Measurements from ENCODE around the gene STAG3.

Gene STAG3

DNA sequence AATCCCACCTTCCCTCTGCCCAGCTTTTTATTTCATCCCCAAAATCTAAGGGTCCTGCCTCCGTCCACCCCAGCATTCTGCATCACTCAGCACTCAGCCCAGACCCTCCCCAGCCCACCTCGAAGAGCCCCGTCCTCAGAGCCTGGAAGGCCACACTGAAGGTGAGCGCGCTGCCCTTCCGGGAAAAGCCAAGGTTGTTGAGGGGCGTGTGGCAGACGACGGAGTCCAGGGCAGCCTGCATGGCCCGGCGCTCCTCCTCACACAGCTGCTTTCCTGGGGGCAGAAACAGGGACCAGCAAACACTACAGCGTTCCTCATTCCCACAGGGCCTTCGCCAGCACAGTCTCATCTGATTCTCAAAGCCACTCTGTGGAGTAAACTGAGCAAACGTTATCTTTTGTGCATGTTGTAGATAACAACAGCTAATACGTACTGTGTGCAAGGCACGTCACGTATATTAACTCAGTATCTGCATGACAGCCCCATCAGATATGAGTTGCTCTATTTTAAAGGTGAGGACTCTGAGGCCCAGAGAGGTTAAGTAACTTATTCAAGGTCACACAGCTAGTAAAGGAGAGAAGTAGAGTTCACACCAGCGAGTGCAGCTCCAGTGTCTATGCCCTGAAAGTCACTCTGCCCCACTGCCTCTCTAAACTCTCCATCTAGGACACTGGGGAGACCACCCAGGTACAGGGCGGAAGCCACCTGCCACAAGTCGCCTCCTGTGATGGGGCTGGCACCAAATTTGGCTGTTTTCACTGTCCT, 22.0 kb upstream of the STAG3 start:
- no peak for DNase-seq (ENCODE audit: low spot score)

DNA sequence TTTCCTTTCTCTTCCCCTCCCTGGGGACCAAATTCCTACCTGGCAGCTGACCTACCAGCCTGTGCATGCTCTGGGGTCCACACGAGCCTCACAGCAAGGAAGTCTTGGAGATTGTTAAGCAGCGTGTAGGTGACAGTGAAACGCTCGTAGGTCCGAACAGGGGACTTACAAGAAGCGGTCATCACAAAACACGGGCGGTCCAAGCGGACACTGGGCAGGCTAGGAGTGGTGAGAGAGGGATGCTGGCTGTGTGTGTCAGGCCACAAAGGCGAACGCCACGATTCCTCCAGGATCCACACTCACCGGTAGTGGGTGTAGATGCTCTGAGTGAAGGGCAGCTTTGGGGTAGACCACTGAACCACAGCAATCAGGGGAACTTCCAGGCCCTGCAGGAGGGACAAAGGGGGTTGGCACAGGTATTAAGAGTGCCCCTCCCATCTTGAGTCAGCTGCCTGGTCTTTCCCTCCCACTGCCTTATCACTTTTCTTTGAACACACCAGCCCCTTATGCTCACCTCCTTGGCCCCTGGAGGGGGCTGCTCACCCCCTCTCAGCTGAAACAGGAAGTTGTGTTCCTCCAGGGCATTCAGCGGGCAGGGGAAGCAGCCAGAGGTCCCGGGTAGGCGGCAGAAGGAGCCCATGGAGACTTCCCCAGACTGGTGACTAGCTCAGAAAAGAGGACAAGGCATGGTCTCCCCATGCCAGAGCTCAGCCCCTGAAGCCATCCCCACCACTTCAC, 21.2 kb upstream of the STAG3 start:
- no peak for DNase-seq (ENCODE audit: low spot score)

DNA sequence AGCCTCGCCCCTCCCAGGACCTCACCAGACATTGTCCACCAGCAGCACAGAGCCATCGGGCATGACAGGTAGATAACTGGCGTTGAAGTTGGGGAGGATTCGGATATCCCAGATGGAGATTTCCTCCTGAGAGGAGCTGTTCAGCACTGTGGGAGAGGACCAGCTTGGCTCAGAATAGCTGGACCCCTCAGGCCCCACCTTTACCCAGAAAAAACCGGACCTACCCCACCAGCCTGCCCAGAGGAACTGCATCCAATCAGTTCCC, 20.7 kb upstream of the STAG3 start:
- no peak for DNase-seq (ENCODE audit: low spot score)

DNA sequence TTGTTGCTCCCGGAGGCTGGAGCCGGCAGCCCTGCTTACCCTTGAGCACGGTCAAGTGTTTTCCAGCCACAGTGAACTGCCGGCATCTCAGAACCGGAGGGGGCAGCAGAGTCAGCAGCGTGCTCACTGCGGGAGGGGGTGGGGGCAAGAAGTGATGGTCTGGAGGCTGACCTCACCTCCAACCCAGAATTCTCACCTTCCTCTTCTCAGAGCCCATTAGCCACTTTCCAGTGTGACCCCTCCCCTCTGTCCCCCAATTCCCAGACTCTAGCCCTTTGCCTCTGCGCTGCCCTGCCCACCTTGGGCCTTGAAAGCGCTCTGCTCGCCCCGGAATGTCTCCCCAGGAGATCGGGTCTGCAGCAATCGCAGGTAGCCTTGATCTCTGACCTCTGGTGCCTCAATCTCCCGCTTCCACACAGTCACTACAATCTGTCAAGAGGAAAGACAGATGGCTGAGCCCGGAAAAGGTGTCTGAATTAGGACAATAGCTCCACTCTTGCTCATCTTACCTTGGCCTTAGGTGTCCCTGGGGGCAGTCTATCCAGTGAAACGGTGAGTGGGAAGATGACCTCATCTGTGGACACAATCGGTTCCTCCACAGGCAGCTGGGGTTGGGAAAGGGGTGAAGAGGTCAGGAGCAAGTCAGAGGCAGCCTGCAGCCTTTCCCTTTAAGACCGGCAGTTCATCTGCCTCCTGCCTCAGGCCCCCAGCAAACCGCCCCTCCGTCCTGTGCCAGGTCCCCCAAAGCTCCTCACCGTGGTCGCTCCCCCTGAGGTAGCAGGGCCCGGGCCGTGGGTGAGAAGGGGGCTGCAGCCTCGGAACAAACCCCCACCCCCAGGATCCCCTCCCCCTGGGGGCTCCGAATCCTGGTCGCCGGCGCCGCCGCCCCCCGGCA, 20.1 kb upstream of the STAG3 start:
- DNase-seq (ENCODE audit: low spot score): no peak

DNA sequence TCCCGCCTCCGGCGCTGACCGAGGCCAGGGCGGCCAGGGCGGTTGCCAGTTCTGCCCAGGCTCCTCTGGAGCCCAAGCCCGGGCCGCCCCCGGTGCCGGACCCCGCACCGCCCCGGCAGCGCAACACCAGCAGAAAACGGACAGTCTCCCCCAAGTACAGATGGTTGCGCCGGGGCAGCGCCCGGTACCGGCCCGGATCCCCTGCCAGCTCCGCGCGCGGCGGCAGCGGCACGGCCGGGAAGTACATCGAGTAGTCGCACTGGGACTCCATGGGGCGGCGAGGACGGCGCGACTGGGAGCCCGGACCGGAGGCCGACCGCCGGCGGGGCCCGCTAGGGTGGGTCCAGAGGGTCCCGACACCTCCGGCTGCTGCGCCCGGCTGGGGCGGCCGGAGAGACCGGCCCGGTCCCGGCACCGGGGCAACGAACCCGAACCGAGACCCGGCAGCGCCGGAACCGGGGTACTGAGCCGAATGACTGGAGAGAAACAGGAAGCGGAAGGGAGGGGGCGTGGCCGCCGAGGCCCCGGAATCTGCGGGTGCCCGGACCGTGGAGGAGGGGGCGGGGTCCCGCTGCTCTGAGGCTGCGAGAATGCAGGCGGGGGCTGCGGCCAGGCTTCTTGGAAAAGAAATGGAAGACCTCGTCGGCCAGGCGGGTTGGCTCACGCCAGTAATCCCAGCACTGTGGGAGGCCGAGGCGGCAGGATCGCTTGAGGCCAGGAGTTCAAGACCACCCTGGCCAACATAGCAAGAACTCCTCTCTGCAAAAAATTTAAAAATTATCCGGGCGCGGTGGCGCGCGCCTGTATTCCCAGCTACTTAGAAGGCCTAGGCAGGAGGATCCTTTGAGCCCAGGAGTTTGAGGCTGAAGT, 19.3 kb upstream of the STAG3 start, which contains the start of gene TRAPPC14:
Gene TRAPPC14 (minus strand): TSS at position 495 of the 870 bp plus-strand sequence. CDS start 224 bp downstream, at position 271.
- peak; percentile 91 for DNase-seq (ENCODE audit: low spot score)

DNA sequence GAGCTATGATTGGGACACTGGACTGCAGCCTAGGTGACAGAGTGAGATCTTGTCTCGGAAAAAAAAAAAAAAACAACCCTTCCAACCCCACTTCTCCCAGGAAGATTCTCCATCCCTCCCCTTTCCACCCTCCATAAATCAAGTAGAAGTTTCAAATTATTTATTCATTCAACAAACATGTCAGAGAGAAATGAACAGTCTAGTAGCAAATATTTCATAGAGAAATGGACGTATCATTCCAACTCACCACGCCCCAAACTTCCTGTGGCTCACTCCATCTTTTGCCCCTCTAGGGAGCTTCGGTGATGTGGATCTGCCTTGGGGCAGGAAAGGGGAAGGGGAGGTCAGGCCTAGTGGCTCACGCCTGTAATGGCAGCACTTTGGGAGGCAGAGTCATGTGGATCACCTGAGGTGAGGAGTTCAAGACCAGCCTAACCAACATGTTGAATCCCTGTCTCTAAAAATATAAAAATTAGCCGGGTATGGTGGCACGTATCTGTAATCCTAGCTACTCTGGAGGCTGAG, 18.6 kb upstream of the STAG3 start:
- DNase-seq (ENCODE audit: low spot score): no peak

DNA sequence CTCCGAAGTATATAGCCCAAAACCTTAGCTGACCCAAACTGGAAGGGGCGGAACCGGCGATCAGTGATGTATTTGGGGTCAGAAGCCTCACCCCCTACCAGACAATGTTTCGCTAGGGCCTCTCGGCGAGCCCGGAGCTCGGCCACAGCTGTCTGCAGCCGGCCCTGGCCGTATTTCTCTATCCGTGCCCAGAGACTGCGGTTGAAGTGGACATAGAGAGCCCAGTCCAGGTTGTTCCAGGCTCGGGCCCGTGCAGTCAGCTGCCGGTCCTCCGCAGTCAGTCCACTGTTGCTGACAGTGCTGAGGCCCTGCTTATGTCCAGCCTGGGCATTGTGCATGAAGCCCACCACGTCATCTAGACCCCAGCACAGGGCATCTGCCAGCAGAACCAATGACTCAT, 17.7 kb upstream of the STAG3 start:
- no peak for DNase-seq (ENCODE audit: low spot score)

DNA sequence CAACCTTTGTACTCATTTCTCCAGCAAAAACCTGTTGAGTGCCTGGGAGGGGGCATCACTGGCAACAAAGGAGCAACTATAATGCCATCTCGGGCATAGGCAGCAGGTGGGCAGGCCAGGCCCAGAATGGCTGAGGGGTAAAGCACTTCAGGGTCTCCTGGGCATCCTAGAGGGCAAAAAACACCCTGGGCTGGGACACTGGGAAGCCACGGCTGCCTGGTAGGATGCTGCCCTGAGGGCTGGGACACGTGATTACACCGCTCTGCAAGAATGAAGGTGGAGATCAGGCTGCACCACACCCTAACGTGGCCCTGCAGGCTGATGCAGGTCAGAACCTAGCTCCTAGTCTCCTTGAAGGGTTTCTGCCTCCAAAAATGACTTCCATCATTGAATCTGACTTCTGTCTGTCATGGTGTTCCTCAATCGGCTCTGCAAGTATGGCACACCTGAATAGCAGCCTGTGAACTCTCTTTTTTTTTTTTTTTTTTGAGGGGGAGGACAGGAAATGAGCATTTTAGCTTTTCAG, 14.6 kb upstream of the STAG3 start:
- DNase-seq (ENCODE audit: low spot score): no peak

DNA sequence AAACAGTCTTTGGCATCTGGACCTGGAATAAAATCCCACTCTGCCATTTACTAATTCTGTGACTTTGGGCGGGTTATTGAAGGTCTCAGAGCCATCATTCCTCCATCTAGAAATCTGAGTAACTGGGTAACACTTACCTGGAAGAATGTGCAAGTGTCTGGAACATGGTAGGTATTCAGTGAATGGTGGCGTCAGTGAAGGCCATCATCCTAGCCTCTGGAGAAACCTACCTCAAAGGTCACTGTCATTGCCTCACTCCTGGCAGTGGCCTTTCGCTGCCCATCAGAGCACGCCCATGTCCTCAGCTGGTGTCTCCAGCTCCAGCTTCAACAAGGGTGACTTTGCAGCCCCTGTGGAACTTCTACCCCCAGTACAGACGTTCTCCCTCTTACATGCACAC, 13.8 kb upstream of the STAG3 start:
- no peak for DNase-seq (ENCODE audit: low spot score)

DNA sequence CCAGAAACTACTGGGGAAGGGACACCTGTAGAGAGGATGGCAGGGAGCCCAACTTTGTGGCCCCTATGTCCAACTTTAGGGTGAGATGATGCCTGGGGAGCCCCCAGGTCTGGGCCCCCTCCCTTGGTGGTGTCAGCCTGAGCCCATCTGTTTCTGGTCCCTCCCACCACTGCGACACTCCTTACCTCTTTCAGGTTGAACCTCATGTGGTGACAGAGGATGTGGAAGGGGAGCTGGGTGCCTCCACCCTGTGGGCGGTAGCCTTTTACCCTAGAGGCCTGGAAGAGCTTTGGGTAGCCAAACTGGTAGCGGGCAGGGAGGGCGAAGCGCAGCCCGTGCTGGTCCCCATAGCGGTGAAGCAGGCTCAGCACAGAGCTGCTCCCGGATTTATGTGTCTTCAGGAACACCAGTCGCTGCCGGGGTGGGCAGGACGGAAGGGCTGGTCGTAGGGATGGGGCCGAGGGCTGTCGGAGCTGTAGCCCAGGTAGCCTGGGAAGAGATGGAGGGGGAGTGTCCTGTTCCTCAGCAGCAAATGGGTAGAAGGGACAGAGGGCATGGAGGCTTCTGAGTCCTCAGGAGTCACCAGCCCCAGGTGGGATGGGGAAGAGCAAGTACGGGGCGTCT, 11.3 kb upstream of the STAG3 start:
- no peak for DNase-seq (ENCODE audit: low spot score)

DNA sequence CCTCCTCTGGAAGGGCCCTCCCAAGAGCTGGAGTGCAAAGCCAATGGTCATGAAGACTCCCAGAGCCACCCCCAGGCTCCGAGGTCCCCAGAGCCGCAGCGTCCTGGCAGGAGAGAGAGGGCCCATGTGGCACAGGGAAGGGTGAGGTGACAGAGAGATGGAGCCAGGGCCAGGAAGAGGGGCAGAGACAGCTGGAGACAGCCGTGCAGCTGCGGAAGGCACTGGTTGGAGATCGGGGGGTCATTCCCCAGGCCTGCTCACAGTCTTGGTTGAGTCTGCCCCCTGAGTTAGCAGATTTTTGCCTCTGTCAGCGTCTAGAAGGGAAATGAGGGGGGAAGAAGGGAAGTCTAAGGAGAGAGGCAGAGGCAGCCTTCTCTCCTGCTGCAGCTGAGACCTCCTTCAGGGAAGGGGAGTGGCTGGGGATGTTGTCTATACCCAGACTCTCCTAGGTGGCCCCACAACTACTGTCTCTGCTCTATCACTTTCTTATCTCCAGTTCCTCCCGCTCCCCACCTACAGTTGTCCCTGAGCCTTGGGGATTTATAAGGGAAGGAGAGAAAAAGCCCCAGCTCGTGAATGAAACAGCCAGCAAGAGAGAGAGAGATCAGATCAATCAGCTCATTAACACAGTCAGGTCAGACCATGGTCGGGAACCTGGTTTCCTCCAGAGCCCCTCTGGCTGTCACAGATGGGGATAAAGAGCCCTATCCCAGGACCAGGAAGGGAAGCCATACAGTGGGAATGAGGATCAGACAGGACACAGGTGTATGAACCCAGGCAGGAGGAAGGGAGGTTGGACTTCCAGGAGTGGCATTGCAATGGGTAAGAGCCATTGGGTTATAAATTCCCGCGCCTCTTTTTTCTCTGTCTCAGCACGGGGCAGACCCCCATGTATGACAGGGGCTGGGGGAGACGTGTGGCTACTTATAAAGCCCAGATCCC, 10.5 kb upstream of the STAG3 start:
- no peak for DNase-seq (ENCODE audit: low spot score)

DNA sequence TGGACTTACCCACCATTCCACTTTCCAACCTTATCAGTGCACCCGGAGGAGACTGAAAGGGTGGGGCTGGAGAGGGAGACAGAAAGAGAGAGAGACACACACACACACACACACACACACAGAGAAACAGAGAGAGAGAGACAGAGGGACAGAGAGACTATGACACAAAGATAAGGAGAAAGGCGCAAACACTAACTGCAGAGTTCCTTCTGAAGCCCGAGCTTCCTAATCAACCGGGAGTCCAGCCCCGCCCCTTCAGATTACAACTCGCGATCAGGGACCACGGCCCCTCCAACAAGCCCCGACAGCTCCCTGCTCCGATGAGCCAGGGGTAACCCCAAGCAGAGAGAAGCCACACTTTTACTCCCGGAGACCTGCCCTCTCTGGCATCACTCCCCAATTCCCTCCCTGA, 9.8 kb upstream of the STAG3 start:
- no peak for DNase-seq (ENCODE audit: low spot score)

DNA sequence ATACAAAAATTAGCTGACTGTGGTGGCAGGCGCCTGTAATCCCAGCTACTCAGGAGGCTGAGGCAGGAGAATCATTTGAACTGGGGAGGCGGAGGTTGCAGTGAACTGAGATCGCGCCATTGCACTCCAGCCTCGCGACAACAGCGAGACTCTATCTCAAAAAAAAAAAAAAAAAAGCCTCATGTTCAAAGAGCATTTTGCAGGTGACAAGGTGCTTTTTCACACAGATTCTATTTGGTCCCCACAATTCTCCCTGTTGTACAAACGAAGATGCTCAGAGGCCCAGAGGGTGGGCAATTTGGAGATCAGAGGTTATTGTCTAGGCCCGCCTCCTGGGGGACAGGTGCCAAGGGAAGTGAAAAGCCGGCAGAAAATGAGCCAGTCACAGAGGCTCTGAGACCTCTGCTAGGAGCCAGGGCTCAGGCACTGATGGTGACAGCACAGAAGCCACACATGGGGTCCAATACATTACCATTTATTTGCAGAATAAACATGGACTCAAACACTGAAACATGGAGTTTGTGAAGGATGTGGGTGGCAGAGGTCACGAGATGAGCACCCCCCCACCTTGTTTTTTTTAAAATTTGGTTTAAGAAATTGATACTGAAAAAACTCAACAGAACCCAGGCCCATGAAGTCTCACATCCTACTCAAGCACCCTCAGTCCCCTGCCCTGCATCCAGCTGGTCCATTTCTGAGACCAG, 8.4 kb upstream of the STAG3 start:
- DNase-seq (ENCODE audit: low spot score): no peak

DNA sequence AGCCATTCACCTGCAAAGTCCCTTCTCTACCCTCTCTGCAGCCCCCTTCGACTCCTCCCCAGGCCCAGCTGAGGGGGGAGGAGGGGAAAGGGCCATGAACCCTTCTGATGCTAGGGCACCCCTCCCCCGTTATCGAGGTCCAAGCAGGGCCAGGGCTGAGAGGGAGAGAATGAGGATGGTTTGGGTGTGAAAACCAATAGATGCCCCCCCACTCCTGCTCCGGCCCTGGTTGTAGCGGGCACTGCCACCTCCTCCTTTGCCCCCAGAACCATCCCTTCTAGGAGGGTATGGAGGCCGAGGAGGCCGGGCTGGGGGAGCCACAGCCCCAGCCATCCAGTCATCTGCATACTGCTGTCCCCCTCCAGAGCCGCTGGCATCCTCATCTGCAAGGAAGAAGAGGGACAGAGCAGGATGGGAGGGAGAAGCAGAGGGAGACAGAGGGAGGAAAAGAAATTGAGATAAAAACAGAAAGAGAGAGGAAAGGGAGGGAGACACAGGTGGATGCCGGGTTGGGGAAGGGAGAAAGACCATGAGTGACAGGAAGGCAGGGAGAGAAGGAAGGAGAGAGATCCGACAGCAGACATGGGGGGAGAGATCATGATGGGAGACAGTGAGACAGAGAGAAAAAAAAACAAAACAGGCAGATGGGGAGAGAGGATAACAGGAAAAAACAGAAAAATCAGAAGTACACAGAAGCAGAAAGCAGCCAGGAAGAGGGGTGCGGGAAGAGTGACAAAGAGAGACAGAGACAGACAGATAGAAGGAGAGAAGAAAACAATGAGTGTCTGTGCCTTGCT, 7.4 kb upstream of the STAG3 start:
- DNase-seq (ENCODE audit: low spot score): no peak

DNA sequence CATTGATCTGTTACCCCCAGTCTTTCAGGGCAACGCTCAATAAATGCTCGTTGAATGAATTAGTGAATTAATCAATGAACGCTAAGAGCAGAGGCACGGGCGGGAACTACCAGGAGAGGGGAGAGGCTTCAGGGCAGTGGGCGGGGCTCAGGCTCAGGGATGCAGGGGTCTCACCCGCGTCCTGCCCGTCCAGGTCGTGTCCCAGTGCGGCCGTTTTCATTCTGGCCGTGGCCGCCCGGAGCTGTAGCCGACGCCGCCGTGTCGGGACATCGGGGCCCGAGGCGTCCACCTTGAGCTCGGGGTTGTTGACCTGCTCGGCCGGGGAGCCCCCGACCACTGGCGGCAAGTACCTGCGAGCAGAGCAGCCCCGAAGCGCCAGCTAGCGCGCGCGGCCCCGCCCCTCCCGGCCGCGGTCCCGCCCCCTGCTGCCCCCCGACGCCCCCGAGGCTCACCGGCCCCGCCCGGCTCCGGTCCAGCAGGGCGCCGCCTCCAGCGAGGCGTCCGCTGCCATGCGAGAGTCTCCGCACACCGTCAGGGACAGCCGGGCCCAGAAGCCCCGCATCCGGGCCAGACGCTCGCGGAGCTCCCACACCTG, 6.5 kb upstream of the STAG3 start:
- no peak for DNase-seq (ENCODE audit: low spot score)

DNA sequence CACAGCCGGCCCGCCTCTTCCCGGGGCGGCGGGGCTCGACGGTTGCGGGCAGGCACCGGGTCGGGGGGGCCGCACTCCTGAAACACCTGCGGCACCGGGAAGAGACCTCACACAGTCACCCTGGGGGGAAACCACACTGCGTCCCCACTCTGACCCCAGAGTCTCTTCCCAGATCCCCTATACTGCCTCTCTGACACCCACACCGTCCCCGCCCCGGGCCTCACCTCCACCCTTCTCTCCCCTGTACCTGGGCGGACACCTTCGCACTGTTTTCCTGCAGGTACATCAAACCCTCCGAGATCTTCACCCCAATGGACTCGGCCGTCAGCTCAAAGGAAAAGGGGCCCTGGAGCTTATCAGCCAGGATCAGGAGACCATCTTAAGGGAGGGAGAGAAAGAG, 5.9 kb upstream of the STAG3 start:
- DNase-seq (ENCODE audit: low spot score): no peak

DNA sequence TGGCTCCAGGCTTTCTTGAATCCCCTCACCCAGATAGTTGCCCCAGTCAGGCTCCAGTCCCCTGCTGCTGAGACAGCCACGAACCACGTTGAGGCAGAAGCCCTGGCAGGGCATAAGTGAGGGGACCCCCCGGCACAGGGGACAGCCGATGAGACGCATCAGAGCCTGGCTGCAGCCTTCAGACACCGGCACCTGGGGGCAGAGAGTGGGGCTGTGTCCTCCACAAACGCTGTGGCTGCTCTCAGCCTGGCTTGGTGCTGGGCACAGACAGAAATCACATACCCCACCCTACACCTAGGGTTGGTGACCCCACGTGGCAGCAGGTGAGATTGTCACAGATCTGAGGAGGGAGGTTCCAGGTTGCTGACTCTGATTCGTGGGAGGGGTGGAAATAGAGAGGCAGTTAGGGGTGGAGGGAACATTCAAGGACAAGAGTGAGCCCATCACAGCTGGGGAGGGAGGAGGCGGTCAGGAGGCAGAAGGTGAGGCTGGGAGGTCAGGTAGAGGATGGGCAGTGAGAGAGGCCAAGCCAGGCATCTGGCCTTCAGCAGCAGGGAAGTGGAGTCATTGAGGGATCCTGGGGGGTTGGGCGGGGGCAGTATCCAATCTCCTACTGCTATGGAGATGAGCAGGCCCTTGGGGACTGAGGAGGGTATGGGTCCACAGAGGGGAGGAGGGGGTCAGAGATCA, 3.8 kb upstream of the STAG3 start:
- no peak for DNase-seq (ENCODE audit: low spot score)

Data from Ammon's horn (tissue), 1 donor.